ENCODE measurements around the gene GPR146.

- no peak for TF ChIP-seq EZH2phosphoT487 (IDR thresholded peaks at IDR 0.05; ENCODE audit: insufficient read depth, low read depth)
- TF ChIP-seq EZH2 (IDR thresholded peaks at IDR 0.05; ENCODE audit: insufficient read depth, poor library complexity, severe bottlenecking): no peak
These were observed 46.6 kb upstream of the GPR146 start for GRCh38 chr7:997404-998395.

All from GM23248 (cell line).